ENCODE measurements around the gene PTPRA.
"Not testable (repeated sequence)": the region's sequence is repeated elsewhere in the genome, so short reads cannot be mapped to it uniquely, and the experiment has no call there.

The PTPRA gene

GRCh38 chr20:3046677-3047462 lies 173.6 kb downstream of the PTPRA start:
- DNase-seq: no peak

- no peak for DNase-seq
Observed at GRCh38 chr20:3047486-3048419, 174.5 kb downstream of the PTPRA start.

- no peak for DNase-seq
Observed at GRCh38 chr20:3051385-3052019, 178.2 kb downstream of the PTPRA start.

GRCh38 chr20:3059489-3059888 lies 186.2 kb downstream of the PTPRA start:
- no peak for DNase-seq

- DNase-seq: not testable (repeated sequence)
Observed at GRCh38 chr20:3064119-3064518, 190.8 kb downstream of the PTPRA start.

GRCh38 chr20:3067139-3068014 lies 194.1 kb downstream of the PTPRA start:
- no peak for DNase-seq

GRCh38 chr20:3068075-3068474 lies 194.8 kb downstream of the PTPRA start:
- DNase-seq: no peak

GRCh38 chr20:3068986-3069900 lies 196.0 kb downstream of the PTPRA start:
- DNase-seq: no peak

- DNase-seq: no peak
Observed at GRCh38 chr20:3070725-3071124, 197.4 kb downstream of the PTPRA start.

- no peak for DNase-seq
Observed at GRCh38 chr20:3071266-3071609, 198.0 kb downstream of the PTPRA start.

GRCh38 chr20:3071610-3072529 lies 198.6 kb downstream of the PTPRA start, which contains the start of gene OXT:
Gene OXT, plus strand, starts transcription at chr20:3071620. Its CDS starts 36 bp downstream, at chr20:3071656.
- DNase-seq: no peak

GRCh38 chr20:3072530-3073250 lies 199.4 kb downstream of the PTPRA start:
- no peak for DNase-seq

GRCh38 chr20:3073251-3073643 lies 200.0 kb downstream of the PTPRA start:
- DNase-seq: not testable (repeated sequence)

- no peak for DNase-seq
Observed at GRCh38 chr20:3074812-3075211, 201.5 kb downstream of the PTPRA start.

- DNase-seq: not testable (repeated sequence)
Observed at GRCh38 chr20:3075315-3075714, 202.0 kb downstream of the PTPRA start.

- no peak for DNase-seq
Observed at GRCh38 chr20:3077618-3078134, 204.4 kb downstream of the PTPRA start.

GRCh38 chr20:3080939-3081388 lies 207.7 kb downstream of the PTPRA start:
- DNase-seq: no peak

GRCh38 chr20:3081641-3082040 lies 208.4 kb downstream of the PTPRA start:
- no peak for DNase-seq
